Ishikawa (cell line): Measurements from ENCODE around the gene S100A8.

Source experiments
- CEBPB ChIP-seq: IDR thresholded peaks from 2 replicates; pipeline ENCODE4 v1.6.1; 2012
- CREB1 ChIP-seq: IDR thresholded peaks from 2 replicates; pipeline ENCODE4 v1.6.1; 2012; ENCODE audit warnings: low read depth
- EGR1 ChIP-seq: IDR thresholded peaks from 2 replicates; pipeline ENCODE4 v1.6.1; 2012
- EP300 ChIP-seq: IDR thresholded peaks from 2 replicates; pipeline ENCODE4 v1.6.1; 2012; ENCODE audit warnings: borderline replicate concordance
- FOXM1 ChIP-seq: IDR thresholded peaks from 2 replicates; pipeline ENCODE4 v1.6.1; 2012; ENCODE audit warnings: low read depth, borderline replicate concordance
- MAX ChIP-seq: IDR thresholded peaks from 2 replicates; pipeline ENCODE4 v1.6.1; 2012
- NFIC ChIP-seq: IDR thresholded peaks from 2 replicates; pipeline ENCODE4 v1.6.1; 2012
- RAD21 ChIP-seq: IDR thresholded peaks from 2 replicates; pipeline ENCODE4 v1.6.1; 2012; ENCODE audit warnings: low read depth
- REST ChIP-seq: IDR thresholded peaks from 2 replicates; pipeline ENCODE4 v1.6.1; 2012; ENCODE audit warnings: low read depth, mild to moderate bottlenecking
- TAF1 ChIP-seq: IDR thresholded peaks from 2 replicates; pipeline ENCODE4 v1.6.1; 2012; ENCODE audit warnings: low read depth, mild to moderate bottlenecking
- TCF12 ChIP-seq: IDR thresholded peaks from 2 replicates; pipeline ENCODE4 v1.6.1; 2012; ENCODE audit warnings: low read depth
- TEAD4 ChIP-seq: IDR thresholded peaks from 2 replicates; pipeline ENCODE4 v1.6.1; 2012
- USF1 ChIP-seq: IDR thresholded peaks from 2 replicates; pipeline ENCODE4 v1.6.1; 2012
- YY1 ChIP-seq: IDR thresholded peaks from 2 replicates; pipeline ENCODE4 v1.6.1; 2012; ENCODE audit warnings: low read depth
- ZBTB7A ChIP-seq: IDR thresholded peaks from 2 replicates; pipeline ENCODE4 v1.6.1; 2012; ENCODE audit warnings: low read depth

S100A8 gene

GRCh38 chr1:153431427-153431826 lies 40.6 kb upstream of the S100A8 start:
- no peak for TF ChIP-seq TEAD4
- TF ChIP-seq TCF12, result no peak
- no peak for TF ChIP-seq NFIC
- TF ChIP-seq RAD21, result no peak
- TF ChIP-seq REST, result no peak
- no peak for TF ChIP-seq USF1
- no peak for TF ChIP-seq FOXM1
- TF ChIP-seq TAF1, result no peak
- TF ChIP-seq ZBTB7A, result no peak
- no peak for TF ChIP-seq MAX
- TF ChIP-seq EGR1, result no peak
- no peak for TF ChIP-seq EP300
- no peak for TF ChIP-seq CEBPB
- TF ChIP-seq YY1, result no peak
- no peak for TF ChIP-seq CREB1

- no peak for TF ChIP-seq EGR1
- TF ChIP-seq MAX, result no peak
- no peak for TF ChIP-seq CREB1
- no peak for TF ChIP-seq NFIC
Observed at GRCh38 chr1:153431002-153431401, 40.1 kb upstream of the S100A8 start.

GRCh38 chr1:153430561-153430960 lies 39.7 kb upstream of the S100A8 start:
- no peak for TF ChIP-seq FOXM1
- TF ChIP-seq NFIC, result no peak

GRCh38 chr1:153430166-153430553 lies 39.3 kb upstream of the S100A8 start:
- TF ChIP-seq ZBTB7A, result no peak
- no peak for TF ChIP-seq EP300
- TF ChIP-seq TAF1, result no peak
- no peak for TF ChIP-seq FOXM1

GRCh38 chr1:153429266-153430165 lies 38.6 kb upstream of the S100A8 start:
- TF ChIP-seq CREB1 (no peak), TEAD4 (no peak), TCF12 (no peak), ZBTB7A (no peak), EP300 (no peak), YY1 (no peak), RAD21 (no peak), NFIC (no peak), CEBPB (no peak)

GRCh38 chr1:153428791-153429190 lies 37.9 kb upstream of the S100A8 start:
- no peak for TF ChIP-seq RAD21
- TF ChIP-seq TEAD4, result no peak
- TF ChIP-seq TAF1, result no peak
- TF ChIP-seq EGR1, result no peak
- no peak for TF ChIP-seq CEBPB
- no peak for TF ChIP-seq FOXM1
- no peak for TF ChIP-seq MAX
- TF ChIP-seq CREB1, result no peak
- no peak for TF ChIP-seq TCF12
- TF ChIP-seq USF1, result no peak

- TF ChIP-seq FOXM1 (no peak), EP300 (no peak), USF1 (no peak), ZBTB7A (no peak), RAD21 (no peak), CREB1 (no peak), CEBPB (no peak), NFIC (no peak), TAF1 (no peak), YY1 (no peak), MAX (no peak), EGR1 (no peak), TCF12 (no peak), TEAD4 (no peak), REST (no peak)
Observed at GRCh38 chr1:153428073-153428638, 37.3 kb upstream of the S100A8 start.
